HG03097 (cell line): ENCODE data around the gene CNST.
"Not testable (repeated sequence)": the region's sequence is repeated elsewhere in the genome, so short reads cannot be mapped to it uniquely, and the experiment has no call there.

Source experiments
- ATAC-seq: cut with Tn5 transposase; IDR thresholded peaks from one replicate; pipeline ENCODE4 v1.9.1; 2021; ENCODE audit not compliant: unreplicated experiment, low FRiP score

Gene CNST

GRCh38 chr1:246613096-246613758 lies 47.0 kb downstream of the CNST start:
- no peak for ATAC-seq

GRCh38 chr1:246617156-246617555 lies 50.9 kb downstream of the CNST start:
- ATAC-seq, result no peak

DNA sequence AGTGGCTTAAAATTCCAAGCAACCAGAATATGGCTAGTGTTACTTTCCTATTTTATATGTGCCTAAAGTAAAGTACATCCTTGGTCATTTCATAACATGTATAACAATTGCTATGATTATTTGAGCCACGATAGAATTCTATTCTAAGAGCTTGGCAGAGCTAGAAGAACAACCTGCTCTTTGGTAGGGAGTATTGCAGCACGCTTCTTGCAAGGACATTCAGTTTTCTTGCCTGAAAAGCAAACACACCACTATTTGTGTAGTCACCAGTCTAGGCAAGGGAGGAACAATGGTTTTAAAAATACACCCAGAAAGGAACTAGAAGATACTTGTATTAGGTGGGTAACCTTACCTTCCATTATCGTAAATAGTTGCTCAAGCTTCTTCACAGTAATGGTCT lies 51.5 kb downstream of the CNST start:
- ATAC-seq, result no peak

- ATAC-seq, result no peak
Measured at GRCh38 chr1:246618240-246618808, 52.1 kb downstream of the CNST start.

- ATAC-seq, result no peak
Measured at GRCh38 chr1:246622035-246622652, 55.9 kb downstream of the CNST start.

DNA sequence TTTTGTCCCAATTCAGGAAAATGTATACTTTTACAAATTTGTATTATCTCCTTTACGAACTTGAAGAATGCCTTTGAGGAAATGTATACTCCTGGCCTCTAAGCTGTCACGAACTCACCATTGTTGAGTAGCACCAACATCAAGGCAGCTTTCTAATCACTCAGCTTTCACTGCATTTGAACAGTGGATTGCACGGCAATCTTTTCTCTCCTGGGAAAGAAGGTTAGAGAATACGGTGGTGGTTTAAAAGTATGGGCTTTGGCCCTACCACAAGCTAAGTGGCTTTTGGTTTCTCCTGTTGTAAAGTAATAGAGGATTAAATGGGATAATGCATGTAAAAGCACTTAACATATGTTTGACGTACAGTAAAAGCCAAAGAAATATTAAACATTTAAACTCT lies 57.8 kb downstream of the CNST start:
- no peak for ATAC-seq

DNA sequence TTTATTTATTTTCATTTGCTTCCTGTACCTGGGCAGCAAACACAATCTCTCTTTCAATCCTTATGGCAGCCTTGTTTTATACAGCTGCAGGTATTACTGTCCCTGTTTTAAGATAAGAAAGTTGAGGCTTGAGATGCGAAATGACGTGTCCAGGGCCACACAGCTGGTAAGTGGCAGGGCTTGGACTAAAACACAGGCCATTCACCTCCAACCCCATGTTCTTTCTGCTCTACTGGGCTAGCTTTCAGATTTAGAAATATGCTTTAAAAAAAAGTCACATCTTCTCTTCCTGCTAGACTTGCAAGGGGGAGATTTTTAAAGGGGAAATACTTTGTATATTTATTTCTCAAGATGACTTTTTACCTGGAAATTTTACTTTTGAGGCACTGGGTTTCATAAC lies 62.8 kb downstream of the CNST start:
- ATAC-seq, result peak; percentile 85

DNA sequence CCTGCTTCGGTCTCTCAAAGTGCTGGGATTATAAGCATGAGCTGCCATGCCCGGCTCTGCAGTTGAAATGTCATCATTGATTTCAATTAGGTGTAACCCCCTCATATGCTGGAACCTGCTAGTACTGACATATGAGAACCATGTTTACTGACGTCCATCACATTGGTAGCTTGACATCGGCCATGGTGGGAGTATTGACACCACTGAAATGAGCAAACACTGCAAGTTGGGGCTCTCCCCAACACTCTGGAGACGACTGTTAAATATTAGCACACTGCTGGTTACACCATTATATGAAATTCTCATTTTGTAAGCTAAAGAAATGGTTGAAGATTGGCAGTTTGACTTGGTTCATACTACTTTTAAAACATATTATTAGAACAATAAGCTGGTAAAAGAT lies 63.7 kb downstream of the CNST start:
- ATAC-seq, result no peak

DNA sequence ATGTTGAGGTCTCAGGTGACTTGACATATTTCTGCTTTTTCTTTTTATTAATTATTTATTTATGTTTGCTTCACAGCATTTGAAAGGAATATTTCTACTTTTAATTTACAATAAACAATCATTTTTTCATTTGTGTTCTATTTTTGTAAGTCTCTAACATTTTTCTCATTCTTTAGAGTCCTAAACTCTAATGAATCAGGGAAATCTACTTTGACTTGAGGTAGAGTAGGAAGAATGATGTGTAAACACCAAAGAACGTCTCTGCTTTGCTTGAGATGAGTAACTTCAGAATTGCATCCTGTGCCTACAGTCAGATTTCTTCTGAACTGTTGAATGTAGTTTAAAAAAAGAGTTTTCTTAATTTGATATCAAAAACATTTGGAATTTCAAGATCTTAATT lies 65.2 kb downstream of the CNST start:
- no peak for ATAC-seq

GRCh38 chr1:246632281-246633168 lies 66.3 kb downstream of the CNST start:
- ATAC-seq, result no peak

DNA sequence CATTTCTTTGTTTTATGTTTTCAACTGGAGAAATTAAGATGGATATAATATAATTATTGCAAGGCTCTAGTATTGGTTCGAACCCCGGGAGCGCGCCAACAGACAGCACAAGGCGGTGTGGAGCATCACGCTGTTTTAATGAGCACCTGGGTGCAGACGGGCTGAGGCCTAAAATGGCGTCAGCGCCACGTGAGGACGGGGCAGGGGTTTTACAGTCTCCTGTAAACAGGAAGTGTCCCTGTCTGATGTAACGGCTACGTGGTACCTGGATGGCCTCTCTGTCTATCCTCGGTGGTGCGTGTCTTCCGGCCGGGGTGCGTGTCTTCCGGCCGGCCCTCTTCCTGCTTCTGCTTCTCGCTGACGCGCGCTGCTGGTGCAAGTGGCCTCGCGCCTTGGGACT lies 68.4 kb downstream of the CNST start:
- ATAC-seq, result not testable (repeated sequence)

DNA sequence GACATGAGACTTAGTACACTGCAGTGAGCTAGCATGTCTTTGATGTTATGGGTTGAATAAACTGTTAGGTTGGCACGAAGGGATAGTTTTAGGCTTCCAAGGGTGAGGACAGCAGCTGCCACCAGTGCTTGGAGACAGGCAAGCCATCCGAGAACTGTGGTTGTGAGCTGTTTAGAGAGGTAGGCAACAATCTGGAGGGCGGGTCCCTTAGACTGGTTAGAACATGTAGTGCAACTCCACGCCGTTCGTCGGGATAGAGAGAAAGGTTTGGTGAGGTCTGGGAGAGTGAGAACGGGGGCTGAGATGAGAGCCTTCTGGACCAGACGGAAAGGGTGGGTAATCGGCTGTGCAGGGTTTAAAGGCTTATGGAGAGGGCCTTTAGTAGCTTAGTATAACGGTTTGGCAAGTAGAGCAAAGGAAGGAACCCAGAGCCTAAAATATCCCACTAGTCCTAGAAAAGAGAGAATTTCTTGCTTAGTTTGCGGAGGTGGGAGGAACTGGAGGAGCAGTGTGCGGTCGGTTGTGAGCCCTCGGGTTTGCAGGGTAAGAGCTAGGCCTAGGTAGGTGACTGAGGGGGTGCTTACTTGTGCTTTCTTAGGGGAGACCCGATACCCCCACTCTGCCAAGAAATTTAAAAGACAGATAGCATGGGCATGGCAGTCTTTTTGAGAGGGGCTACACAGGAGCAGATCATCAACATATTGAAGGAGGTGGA lies 72.8 kb downstream of the CNST start:
- no peak for ATAC-seq

GRCh38 chr1:246639732-246640131 lies 73.5 kb downstream of the CNST start:
- no peak for ATAC-seq

- ATAC-seq, result no peak
Measured at GRCh38 chr1:246640747-246641146, 74.5 kb downstream of the CNST start.

DNA sequence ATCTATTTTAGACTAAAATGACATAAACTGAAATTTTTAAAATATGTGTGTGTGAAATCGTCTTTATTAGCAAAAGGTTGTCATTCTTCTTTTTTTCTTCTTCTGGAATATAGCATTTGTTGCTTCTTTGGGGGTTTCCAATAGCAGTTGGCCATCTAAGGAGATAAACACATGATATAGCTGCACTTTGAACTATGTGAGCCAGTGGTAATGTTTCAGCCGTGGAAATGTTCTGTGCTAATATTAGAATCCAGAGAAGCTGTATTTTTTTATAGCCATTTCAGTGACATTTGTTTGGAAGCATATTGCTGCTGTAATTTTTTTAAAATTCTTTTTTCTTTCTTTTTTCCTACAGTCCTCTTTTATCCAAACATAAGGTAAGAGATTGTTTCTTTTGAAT lies 75.1 kb downstream of the CNST start:
- ATAC-seq, result no peak

DNA sequence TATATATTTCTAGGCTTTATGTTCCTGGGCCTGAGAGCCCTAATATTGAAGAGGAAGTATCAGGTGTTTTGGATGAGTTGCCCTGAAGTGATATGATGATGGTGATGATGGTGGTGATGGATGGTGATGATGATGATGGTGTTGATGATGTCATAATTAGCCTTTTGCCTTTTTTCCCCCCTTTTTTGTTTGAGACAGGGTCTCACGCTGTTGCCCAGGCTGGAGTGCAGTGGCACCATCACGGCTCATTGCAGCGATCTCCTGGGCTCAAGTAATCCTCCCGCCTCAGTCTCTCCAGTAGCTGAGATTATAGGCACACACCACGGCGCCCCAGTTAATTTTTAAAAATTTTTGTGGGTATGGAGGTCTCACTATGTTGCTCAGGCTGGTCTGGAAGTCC lies 76.5 kb downstream of the CNST start:
- ATAC-seq, result no peak

GRCh38 chr1:246647113-246647512 lies 80.9 kb downstream of the CNST start:
- ATAC-seq, result no peak

- ATAC-seq, result no peak
Measured at GRCh38 chr1:246647513-246647912, 81.3 kb downstream of the CNST start.

DNA sequence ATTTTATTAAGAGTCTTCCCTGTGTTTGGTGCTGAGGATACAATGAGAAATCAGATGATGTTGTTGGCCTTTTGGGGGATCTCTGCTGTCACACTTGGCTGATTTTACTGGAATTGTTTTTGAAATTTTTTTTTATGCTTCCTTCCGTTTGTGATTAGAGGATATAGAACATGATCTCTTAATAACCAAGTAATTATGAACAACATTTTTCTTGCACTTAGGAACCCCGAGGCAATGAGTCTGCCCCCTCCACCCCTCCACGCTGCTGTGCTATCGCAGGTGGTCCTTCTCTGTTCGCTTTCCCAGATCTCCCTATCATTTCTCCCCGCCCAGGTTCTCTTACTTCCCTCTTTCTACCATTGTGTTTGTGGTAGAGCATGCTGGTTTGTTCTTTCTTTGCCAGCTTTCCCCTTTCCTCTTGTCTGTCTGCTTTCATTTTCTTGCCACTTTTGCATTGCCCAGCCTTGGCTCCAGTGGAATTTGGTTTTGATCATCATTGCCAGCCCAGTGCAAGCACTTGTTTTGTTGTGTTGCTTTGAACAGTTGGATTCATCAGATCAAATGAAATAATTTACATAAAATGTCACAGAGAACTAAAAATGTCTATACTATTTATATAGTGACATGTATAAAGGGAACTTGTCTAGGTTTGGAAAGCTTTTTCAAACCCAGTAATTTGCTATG lies 84.9 kb downstream of the CNST start:
- ATAC-seq, result no peak

- ATAC-seq, result no peak
Measured at GRCh38 chr1:246658567-246658966, 92.3 kb downstream of the CNST start.
